ENCODE results near the gene FOXD2.

DNA sequence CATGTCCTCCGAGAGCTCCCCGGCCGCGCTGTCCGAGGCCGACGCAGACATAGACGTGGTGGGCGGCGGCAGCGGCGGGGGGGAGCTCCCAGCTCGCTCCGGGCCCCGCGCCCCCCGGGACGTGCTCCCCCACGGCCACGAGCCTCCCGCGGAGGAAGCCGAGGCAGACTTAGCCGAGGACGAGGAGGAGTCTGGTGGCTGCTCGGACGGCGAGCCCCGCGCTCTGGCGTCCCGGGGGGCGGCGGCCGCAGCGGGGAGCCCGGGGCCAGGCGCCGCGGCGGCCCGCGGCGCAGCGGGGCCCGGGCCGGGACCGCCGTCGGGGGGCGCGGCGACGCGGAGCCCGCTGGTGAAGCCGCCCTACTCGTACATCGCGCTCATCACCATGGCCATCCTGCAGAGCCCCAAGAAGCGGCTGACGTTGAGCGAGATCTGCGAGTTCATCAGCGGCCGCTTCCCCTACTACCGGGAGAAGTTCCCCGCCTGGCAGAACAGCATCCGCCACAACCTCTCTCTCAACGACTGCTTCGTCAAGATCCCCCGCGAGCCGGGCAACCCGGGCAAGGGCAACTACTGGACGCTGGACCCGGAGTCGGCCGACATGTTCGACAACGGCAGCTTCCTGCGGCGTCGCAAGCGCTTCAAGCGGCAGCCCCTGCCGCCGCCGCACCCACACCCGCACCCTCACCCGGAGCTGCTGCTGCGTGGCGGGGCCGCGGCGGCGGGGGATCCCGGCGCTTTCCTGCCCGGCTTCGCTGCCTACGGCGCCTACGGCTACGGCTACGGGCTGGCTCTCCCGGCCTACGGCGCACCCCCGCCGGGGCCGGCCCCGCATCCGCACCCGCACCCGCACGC is 547 bp downstream of the FOXD2 start:
- TF ChIP-seq, protein P1, sequence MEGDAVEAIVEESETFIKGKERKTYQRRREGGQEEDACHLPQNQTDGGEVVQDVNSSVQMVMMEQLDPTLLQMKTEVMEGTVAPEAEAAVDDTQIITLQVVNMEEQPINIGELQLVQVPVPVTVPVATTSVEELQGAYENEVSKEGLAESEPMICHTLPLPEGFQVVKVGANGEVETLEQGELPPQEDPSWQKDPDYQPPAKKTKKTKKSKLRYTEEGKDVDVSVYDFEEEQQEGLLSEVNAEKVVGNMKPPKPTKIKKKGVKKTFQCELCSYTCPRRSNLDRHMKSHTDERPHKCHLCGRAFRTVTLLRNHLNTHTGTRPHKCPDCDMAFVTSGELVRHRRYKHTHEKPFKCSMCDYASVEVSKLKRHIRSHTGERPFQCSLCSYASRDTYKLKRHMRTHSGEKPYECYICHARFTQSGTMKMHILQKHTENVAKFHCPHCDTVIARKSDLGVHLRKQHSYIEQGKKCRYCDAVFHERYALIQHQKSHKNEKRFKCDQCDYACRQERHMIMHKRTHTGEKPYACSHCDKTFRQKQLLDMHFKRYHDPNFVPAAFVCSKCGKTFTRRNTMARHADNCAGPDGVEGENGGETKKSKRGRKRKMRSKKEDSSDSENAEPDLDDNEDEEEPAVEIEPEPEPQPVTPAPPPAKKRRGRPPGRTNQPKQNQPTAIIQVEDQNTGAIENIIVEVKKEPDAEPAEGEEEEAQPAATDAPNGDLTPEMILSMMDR (tag by site-specific recombination; IDR thresholded peaks at IDR 0.05): no peak
- TF ChIP-seq, protein P2, sequence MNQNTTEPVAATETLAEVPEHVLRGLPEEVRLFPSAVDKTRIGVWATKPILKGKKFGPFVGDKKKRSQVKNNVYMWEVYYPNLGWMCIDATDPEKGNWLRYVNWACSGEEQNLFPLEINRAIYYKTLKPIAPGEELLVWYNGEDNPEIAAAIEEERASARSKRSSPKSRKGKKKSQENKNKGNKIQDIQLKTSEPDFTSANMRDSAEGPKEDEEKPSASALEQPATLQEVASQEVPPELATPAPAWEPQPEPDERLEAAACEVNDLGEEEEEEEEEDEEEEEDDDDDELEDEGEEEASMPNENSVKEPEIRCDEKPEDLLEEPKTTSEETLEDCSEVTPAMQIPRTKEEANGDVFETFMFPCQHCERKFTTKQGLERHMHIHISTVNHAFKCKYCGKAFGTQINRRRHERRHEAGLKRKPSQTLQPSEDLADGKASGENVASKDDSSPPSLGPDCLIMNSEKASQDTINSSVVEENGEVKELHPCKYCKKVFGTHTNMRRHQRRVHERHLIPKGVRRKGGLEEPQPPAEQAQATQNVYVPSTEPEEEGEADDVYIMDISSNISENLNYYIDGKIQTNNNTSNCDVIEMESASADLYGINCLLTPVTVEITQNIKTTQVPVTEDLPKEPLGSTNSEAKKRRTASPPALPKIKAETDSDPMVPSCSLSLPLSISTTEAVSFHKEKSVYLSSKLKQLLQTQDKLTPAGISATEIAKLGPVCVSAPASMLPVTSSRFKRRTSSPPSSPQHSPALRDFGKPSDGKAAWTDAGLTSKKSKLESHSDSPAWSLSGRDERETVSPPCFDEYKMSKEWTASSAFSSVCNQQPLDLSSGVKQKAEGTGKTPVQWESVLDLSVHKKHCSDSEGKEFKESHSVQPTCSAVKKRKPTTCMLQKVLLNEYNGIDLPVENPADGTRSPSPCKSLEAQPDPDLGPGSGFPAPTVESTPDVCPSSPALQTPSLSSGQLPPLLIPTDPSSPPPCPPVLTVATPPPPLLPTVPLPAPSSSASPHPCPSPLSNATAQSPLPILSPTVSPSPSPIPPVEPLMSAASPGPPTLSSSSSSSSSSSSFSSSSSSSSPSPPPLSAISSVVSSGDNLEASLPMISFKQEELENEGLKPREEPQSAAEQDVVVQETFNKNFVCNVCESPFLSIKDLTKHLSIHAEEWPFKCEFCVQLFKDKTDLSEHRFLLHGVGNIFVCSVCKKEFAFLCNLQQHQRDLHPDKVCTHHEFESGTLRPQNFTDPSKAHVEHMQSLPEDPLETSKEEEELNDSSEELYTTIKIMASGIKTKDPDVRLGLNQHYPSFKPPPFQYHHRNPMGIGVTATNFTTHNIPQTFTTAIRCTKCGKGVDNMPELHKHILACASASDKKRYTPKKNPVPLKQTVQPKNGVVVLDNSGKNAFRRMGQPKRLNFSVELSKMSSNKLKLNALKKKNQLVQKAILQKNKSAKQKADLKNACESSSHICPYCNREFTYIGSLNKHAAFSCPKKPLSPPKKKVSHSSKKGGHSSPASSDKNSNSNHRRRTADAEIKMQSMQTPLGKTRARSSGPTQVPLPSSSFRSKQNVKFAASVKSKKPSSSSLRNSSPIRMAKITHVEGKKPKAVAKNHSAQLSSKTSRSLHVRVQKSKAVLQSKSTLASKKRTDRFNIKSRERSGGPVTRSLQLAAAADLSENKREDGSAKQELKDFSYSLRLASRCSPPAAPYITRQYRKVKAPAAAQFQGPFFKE (tag by site-specific recombination; IDR thresholded peaks at IDR 0.05; ENCODE audit: borderline replicate concordance): no peak
- TF ChIP-seq, protein P3, sequence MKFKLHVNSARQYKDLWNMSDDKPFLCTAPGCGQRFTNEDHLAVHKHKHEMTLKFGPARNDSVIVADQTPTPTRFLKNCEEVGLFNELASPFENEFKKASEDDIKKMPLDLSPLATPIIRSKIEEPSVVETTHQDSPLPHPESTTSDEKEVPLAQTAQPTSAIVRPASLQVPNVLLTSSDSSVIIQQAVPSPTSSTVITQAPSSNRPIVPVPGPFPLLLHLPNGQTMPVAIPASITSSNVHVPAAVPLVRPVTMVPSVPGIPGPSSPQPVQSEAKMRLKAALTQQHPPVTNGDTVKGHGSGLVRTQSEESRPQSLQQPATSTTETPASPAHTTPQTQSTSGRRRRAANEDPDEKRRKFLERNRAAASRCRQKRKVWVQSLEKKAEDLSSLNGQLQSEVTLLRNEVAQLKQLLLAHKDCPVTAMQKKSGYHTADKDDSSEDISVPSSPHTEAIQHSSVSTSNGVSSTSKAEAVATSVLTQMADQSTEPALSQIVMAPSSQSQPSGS (tag by site-specific recombination; IDR thresholded peaks at IDR 0.05; ENCODE audit: low read depth): no peak
- TF ChIP-seq, protein P4, sequence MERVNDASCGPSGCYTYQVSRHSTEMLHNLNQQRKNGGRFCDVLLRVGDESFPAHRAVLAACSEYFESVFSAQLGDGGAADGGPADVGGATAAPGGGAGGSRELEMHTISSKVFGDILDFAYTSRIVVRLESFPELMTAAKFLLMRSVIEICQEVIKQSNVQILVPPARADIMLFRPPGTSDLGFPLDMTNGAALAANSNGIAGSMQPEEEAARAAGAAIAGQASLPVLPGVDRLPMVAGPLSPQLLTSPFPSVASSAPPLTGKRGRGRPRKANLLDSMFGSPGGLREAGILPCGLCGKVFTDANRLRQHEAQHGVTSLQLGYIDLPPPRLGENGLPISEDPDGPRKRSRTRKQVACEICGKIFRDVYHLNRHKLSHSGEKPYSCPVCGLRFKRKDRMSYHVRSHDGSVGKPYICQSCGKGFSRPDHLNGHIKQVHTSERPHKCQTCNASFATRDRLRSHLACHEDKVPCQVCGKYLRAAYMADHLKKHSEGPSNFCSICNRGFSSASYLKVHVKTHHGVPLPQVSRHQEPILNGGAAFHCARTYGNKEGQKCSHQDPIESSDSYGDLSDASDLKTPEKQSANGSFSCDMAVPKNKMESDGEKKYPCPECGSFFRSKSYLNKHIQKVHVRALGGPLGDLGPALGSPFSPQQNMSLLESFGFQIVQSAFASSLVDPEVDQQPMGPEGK (tag by site-specific recombination; IDR thresholded peaks at IDR 0.05): no peak
- TF ChIP-seq ZNF585B (tag by site-specific recombination; IDR thresholded peaks at IDR 0.05): no peak
- no peak for TF ChIP-seq ZNF211 (tag by site-specific recombination; IDR thresholded peaks at IDR 0.05; ENCODE audit: low read depth)
- TF ChIP-seq, protein P5, sequence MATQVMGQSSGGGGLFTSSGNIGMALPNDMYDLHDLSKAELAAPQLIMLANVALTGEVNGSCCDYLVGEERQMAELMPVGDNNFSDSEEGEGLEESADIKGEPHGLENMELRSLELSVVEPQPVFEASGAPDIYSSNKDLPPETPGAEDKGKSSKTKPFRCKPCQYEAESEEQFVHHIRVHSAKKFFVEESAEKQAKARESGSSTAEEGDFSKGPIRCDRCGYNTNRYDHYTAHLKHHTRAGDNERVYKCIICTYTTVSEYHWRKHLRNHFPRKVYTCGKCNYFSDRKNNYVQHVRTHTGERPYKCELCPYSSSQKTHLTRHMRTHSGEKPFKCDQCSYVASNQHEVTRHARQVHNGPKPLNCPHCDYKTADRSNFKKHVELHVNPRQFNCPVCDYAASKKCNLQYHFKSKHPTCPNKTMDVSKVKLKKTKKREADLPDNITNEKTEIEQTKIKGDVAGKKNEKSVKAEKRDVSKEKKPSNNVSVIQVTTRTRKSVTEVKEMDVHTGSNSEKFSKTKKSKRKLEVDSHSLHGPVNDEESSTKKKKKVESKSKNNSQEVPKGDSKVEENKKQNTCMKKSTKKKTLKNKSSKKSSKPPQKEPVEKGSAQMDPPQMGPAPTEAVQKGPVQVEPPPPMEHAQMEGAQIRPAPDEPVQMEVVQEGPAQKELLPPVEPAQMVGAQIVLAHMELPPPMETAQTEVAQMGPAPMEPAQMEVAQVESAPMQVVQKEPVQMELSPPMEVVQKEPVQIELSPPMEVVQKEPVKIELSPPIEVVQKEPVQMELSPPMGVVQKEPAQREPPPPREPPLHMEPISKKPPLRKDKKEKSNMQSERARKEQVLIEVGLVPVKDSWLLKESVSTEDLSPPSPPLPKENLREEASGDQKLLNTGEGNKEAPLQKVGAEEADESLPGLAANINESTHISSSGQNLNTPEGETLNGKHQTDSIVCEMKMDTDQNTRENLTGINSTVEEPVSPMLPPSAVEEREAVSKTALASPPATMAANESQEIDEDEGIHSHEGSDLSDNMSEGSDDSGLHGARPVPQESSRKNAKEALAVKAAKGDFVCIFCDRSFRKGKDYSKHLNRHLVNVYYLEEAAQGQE (tag by site-specific recombination; IDR thresholded peaks at IDR 0.05): no peak
- TF ChIP-seq ZNF549 (tag by site-specific recombination; IDR thresholded peaks at IDR 0.05): no peak
- no peak; the same call in 1 of the 2 replicates for TF ChIP-seq YY1 (tag by site-specific recombination; IDR thresholded peaks at IDR 0.05)
- no peak for TF ChIP-seq ZNF324 (tag by site-specific recombination; IDR thresholded peaks at IDR 0.05)
- no peak for TF ChIP-seq ZNF76 (tag by site-specific recombination; IDR thresholded peaks at IDR 0.05; ENCODE audit: borderline replicate concordance, low read depth)
- TF ChIP-seq ZNF558 (tag by site-specific recombination; IDR thresholded peaks at IDR 0.05): no peak
- TF ChIP-seq ZNF335 (tag by site-specific recombination; conservative IDR thresholded peaks at IDR 0.05): no peak
